Transverse colon (tissue), 4 donors: ENCODE measurements around the gene CCDC179.

Experiments used
- CTCF ChIP-seq, 5 experiments: fragments of 200-600 bp in 3 of 5; fragments of 450-650 bp in 2 of 5; sonication (generic) in 3 of 5; IDR thresholded peaks; 1 replicate in 2 of 5; 2 replicates in 3 of 5; pipeline ENCODE4 v1.5.1; 2016 to 2017; ENCODE audit warnings: antibody characterized with exemption in 5 of 5, inconsistent platforms in 3 of 5, mild to moderate bottlenecking in 2 of 5, moderate library complexity in 1 of 5
- EP300 ChIP-seq: sonication (generic); formaldehyde crosslinking; IDR thresholded peaks from one replicate; pipeline ENCODE4 v1.6.1; 2017; ENCODE audit warnings: antibody characterized with exemption, low read depth
- POLR2AphosphoS5 ChIP-seq, 3 donors: sonication (generic); formaldehyde crosslinking; IDR thresholded peaks; one replicate each; pipeline ENCODE4 v1.6.1; 2016; ENCODE audit warnings: antibody characterized with exemption in 3 of 3

- TF ChIP-seq CTCF (IDR thresholded peaks at IDR 0.05) (no peak), EP300 (no peak), POLR2AphosphoS5 (IDR thresholded peaks at IDR 0.05) (no peak)
These were observed 50.4 kb downstream of the CCDC179 start for GRCh38 chr11:22809893-22810292.
